Effector memory CD4-positive, alpha-beta T cell (primary cell): Measurements from ENCODE around the gene ACAD10.
"Not testable (repeated sequence)": the region's sequence is repeated elsewhere in the genome, so short reads cannot be mapped to it uniquely, and the experiment has no call there.

Experiments
- DNase-seq, 3 donors: peaks; one replicate each; pipeline ENCODE4 v3.0.0-alpha.2; 2020
- H3K27ac ChIP-seq: 2 replicates; pipeline ENCODE4 v1.7.0; 2013; ENCODE audit warnings: mild to moderate bottlenecking, low read length, moderate library complexity; ENCODE audit not compliant: insufficient read depth, poor library complexity, severe bottlenecking
- H3K27me3 ChIP-seq: replicated peaks from 2 replicates; pipeline ENCODE4 v1.7.0; 2013; ENCODE audit warnings: mild to moderate bottlenecking, low read length; ENCODE audit not compliant: insufficient read depth, control insufficient read depth, poor library complexity, severe bottlenecking
- H3K36me3 ChIP-seq: 2 replicates; pipeline ENCODE4 v1.7.0; 2013; ENCODE audit warnings: mild to moderate bottlenecking, low read length, moderate library complexity; ENCODE audit not compliant: control insufficient read depth, insufficient read depth
- H3K4me1 ChIP-seq: 2 replicates; pipeline ENCODE4 v1.7.0; 2013; ENCODE audit warnings: low read length, mild to moderate bottlenecking; ENCODE audit not compliant: control insufficient read depth, insufficient read depth, poor library complexity, severe bottlenecking
- H3K4me3 ChIP-seq: 2 replicates; pipeline ENCODE4 v1.7.0; 2013; ENCODE audit warnings: low read length, low read depth, mild to moderate bottlenecking; ENCODE audit not compliant: insufficient read depth, poor library complexity, severe bottlenecking
- H3K9me3 ChIP-seq: 2 replicates; pipeline ENCODE4 v1.7.0; 2013; ENCODE audit warnings: mild to moderate bottlenecking, low read length, moderate library complexity; ENCODE audit not compliant: control insufficient read depth

ACAD10 gene

DNA sequence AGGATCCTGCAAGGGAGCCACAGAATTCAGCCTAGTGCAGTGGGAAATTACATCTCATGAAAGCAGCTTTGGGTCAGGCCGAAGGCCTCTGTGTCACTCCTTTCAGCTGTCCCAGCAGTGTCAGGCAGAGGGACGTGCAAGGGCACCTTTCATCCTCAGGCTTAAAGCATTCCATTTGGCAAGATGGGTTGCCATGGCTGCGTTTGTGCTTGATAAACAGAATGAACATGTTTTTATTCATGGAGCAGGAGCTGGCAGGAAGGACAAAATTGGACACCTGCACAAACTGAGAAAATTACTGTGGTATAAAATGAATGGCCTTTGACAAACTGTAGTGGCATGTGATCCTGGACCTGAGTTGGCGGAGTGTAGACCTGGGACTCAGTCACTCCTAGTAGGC lies 29.4 kb downstream of the ACAD10 start:
- H3K36me3 ChIP-seq = peaks cover 33% of the 10 kb centered on the region
- DNase-seq = no peak
- no peak overlapping the region for H3K4me3 ChIP-seq
- H3K27ac ChIP-seq = no peak overlapping the region
- no peaks in the 10 kb centered on the region for H3K4me1 ChIP-seq
- H3K9me3 ChIP-seq = no peaks in the 10 kb centered on the region
- no peaks in the 10 kb centered on the region for H3K27me3 ChIP-seq

DNA sequence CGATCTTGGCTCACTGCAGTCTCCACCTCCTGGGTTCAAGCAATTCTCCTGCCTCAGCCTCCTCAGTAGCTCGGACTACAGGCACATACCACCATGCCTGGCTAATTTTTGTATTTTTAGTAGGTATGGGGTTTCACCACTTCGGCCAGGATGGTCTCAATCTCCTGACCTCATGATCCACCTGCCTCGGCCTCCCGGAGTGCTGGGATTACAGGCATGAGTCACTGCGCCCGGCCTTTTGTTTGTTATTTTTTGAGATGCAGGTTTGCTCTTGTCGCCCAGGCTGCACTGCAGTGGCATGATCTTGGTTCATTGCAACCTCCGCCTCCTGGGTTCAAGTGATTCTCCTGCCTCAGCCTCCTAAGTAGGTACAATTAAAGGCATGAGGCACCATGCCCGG lies 33.5 kb downstream of the ACAD10 start:
- H3K27ac ChIP-seq, DNase-seq, H3K27me3 ChIP-seq, H3K9me3 ChIP-seq, H3K4me1 ChIP-seq, H3K4me3 ChIP-seq: not testable (repeated sequence)
- H3K36me3 ChIP-seq = peaks cover 33% of the 10 kb centered on the region

DNA sequence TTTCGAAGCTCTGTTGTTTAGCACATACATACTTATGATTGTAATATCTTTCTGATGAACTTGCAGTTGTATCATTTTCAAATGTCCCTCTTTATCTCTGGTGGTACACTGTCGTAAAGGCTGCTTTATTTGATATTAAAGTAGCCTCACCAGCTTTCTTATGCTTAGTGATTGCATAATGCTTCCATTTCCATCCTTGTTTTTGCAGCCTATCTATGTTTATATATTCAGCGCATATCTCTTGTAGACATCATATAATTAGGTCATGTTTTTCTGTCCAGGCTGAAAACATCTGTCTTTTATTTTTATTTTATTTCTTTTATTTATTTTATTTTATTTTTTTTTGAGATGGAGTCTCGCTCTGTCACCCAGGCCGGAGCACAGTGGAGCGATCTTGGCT lies 34.6 kb downstream of the ACAD10 start:
- Histone ChIP-seq H3K27me3 (no peaks in the 10 kb centered on the region), H3K27ac (no peak overlapping the region), H3K4me1 (no peaks in the 10 kb centered on the region), H3K4me3 (no peak overlapping the region), H3K36me3 (peaks cover 31% of the 10 kb centered on the region), H3K9me3 (no peaks in the 10 kb centered on the region)
- DNase-seq = no peak

DNA sequence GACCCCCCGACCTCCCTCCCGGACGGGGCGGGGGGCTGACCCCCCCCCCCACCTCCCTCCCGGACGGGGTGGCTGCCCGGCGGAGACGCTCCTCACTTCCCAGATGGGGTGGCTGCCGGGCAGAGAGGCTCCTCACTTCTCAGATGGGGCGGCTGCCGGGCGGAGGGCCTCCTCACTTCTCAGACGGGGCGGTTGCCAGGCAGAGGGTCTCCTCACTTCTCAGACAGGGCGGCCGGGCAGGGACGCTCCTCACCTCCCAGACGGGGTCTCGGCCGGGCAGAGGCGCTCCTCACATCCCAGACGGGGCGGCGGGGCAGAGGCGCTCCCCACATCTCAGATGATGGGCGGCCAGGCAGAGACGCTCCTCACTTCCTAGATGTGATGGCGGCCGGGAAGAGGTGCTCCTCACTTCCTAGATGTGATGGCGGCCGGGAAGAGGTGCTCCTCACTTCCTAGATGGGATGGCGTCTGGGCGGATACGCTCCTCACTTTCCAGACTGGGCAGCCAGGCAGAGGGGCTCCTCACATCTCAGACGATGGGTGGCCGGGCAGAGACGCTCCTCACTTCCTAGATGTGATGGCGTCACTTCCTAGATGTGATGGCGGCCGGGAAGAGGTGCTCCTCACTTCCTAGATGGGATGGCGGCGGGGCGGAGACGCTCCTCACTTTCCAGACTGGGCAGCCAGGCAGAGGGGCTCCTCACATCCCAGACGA lies 38.0 kb downstream of the ACAD10 start:
- DNase-seq, H3K9me3 ChIP-seq, H3K4me1 ChIP-seq, H3K4me3 ChIP-seq, H3K27me3 ChIP-seq, H3K27ac ChIP-seq: not testable (repeated sequence)
- peaks cover 11% of the 10 kb centered on the region for H3K36me3 ChIP-seq

DNA sequence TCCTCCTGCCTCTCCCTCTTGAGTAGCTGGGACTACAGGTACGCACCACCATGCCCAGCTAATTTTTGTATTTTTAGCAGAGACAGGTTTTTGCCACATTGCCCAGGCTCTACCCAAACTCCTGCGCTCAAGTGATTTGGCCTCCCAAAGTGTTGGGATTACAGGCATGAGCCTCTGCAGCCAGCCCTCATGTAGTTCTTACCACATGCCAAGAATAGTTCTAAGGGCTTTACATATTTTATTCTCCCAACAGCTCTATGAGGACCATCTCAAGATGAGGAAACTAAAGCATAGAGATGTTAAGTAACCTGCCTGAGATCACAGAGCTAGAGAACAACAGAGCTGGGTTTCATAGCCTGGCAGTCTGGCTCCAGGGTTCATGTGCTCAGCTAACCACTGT lies 42.9 kb downstream of the ACAD10 start:
- Histone ChIP-seq H3K36me3 (no peaks in the 10 kb centered on the region), H3K4me1 (no peaks in the 10 kb centered on the region), H3K27me3 (no peaks in the 10 kb centered on the region), H3K4me3 (no peak overlapping the region), H3K9me3 (no peaks in the 10 kb centered on the region), H3K27ac (no peak overlapping the region)
- DNase-seq = no peak

DNA sequence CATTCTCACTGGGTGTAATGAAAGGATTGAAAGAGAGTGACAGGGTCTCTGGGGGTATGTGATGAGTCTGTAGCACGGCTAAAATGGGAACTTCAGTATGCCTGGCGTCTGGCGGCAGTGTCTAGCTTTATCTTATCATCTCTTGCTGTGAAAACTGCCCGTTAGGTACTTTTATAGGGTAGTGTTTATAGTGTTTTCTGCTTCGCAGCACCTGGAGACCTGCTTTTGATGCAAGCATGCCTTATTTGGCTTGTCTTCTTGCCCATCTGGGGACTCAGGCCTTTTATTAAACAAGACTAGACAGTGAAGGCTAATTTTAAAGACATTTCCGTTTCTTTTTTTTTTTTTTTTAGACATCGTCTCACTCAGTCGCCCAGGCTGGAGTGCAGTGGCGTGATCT lies 44.6 kb downstream of the ACAD10 start:
- Histone ChIP-seq H3K4me1 (no peaks in the 10 kb centered on the region), H3K36me3 (no peaks in the 10 kb centered on the region), H3K27ac (no peak overlapping the region), H3K9me3 (no peaks in the 10 kb centered on the region), H3K27me3 (no peaks in the 10 kb centered on the region), H3K4me3 (no peak overlapping the region)
- no peak for DNase-seq

DNA sequence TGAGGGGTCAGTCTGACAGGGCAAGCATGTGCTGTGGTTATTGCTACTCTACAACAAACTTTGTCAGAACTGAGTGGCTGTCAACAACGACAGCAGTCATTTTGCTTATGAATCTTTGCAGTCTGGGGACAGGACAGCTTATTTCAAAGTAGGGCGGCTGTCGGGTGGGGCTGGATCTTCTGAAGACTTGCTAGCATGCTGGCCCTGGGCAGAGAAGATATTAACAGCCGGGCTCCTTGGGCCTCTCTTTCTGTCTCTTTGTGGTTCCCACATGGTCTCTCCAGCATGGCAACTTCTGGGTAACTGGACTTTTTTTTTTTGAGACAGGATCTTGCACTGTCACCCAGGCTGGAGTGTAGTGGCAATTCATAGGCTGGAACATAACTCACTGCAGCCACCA lies 46.9 kb downstream of the ACAD10 start:
- Histone ChIP-seq H3K36me3 (no peaks in the 10 kb centered on the region), H3K27ac (no peak overlapping the region), H3K4me3 (no peak overlapping the region), H3K4me1 (no peaks in the 10 kb centered on the region), H3K27me3 (no peaks in the 10 kb centered on the region), H3K9me3 (no peaks in the 10 kb centered on the region)
- DNase-seq = no peak

DNA sequence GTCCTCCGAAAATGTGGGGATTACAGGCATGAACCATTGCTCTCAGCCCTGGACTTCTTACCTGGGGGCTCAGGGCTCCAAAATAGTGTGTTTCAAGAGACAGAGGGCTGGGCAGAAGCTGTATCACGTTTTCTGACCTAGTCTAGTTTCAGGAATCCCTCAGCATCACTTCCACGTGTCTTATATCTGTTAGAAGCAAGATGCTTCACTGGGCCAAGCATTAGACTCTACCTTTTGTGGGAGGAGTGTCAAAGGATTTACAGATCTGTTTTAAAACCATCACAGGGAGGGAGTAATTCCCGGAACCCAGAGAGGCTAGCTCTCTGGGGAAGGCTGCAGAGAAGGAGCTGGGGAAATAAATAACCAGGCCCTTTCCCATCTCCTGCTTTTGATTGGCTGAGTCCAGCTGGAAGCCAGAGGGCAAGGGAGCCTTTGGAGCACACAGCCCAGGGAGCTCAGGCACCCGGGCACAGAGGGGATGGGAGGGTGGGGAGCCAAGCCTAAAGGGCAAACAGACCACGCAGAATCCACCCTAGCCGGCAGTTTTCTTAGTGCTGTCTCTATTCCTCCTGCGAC lies 47.6 kb downstream of the ACAD10 start:
- no peak for DNase-seq
- no peaks in the 10 kb centered on the region for H3K36me3 ChIP-seq

DNA sequence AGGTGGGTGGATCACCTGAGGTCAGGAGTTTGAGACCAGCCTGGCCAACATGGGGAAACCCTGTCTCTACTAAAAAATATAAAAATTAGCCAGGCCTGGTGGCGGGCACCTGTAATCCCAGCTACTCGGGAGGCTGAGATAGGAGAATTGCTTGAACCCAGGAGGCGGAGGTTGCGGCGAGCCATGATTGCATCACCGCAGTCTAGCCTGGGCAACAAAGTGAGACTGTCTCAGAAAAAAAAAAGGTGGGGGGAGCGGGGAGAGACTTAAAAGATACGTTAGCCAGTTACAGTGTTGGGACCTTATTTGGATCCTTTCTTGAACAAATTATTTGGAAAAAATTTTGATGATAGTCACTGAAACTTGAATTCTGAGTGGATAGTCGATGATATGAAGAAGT lies 53.7 kb downstream of the ACAD10 start:
- H3K4me3 ChIP-seq, H3K9me3 ChIP-seq, H3K27me3 ChIP-seq, DNase-seq, H3K27ac ChIP-seq, H3K36me3 ChIP-seq, H3K4me1 ChIP-seq: not testable (repeated sequence)

More for the DNA sequence above, 47.6 kb downstream of the ACAD10 start:
- Histone ChIP-seq H3K9me3 (no peaks in the 10 kb centered on the region), H3K4me3 (no peak overlapping the region), H3K27ac (no peak overlapping the region), H3K27me3 (no peaks in the 10 kb centered on the region), H3K4me1 (no peaks in the 10 kb centered on the region)

DNA sequence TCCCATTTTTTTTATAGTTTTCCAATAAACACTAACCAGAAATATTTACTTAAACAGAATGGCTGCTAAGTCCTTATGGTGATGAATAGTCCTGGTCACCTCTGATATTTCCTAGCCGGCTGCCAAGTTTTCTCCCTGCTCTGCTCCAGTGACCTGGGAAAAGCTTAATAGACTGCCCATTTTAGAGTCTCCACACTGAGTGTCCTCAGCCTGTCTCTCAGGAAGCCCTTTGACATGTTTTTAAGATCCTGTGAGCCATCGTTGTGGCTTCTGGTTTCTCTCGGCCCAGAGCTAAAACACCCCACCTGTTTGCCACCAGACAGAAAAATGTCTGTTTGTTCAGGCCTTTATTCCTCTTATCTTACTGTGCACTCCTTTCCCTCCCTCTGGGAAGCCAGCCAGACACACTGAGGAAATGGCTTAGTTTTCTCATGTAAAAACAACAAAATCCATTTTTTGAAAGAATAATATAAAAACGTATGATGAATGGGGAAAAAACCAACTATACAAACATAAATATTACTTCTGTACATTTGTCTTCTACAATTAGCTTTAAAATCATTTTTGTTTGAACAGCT lies 55.5 kb downstream of the ACAD10 start:
- H3K9me3 ChIP-seq = no peaks in the 10 kb centered on the region
- H3K27ac ChIP-seq = no peak overlapping the region
- no peak for DNase-seq
- H3K27me3 ChIP-seq = no peaks in the 10 kb centered on the region
- no peaks in the 10 kb centered on the region for H3K4me1 ChIP-seq
- H3K36me3 ChIP-seq = peaks cover 11% of the 10 kb centered on the region
- no peak overlapping the region for H3K4me3 ChIP-seq
